Measurements from ENCODE around the gene TSHZ2. TPM values are rescaled to one million over a fixed set of nuclear protein-coding genes. Genes with fewer than 3 reads are reported as not detected.

The TSHZ2 gene
- total and polyA plus RNA-seq, 3 donors from 2014 or later, result 13.0 to 41.9 (median 40.4) TPM

GRCh38 chr20:53405139-53405538 lies 433.0 kb downstream of the TSHZ2 start:
- intact Hi-C loops (cut with DNase I; ENCODE audit: low total_unique reads), result no loop called here
- Histone ChIP-seq H3K4me1 (peaks cover 11% of the 10 kb centered on the region), H3K36me3 (ENCODE audit: low read depth, missing control alignments) (no peaks in the 10 kb centered on the region), H3K4me3 (no peak overlapping the region), H3K9me3 (no peaks in the 10 kb centered on the region), H3K27me3 (no peaks in the 10 kb centered on the region), H3K27ac (no peak overlapping the region)
- no peak for DNase-seq
- 62 to 80% methylated on average over 3 of the region's 3 CpGs for WGBS, 2 donors
- no peak for TF ChIP-seq CTCF (IDR thresholded peaks at IDR 0.05)
- no peak for TF ChIP-seq POLR2A (IDR thresholded peaks at IDR 0.05)

- Histone ChIP-seq H3K4me1 (peaks cover 11% of the 10 kb centered on the region), H3K27ac (no peak overlapping the region), H3K4me3 (no peak overlapping the region), H3K9me3 (no peaks in the 10 kb centered on the region), H3K36me3 (ENCODE audit: low read depth, missing control alignments) (no peaks in the 10 kb centered on the region), H3K27me3 (no peaks in the 10 kb centered on the region)
- intact Hi-C loops (cut with DNase I; ENCODE audit: low total_unique reads), result no loop called here
- DNase-seq, result no peak
- WGBS, 2 donors, result 85 to 92% methylated on average over 3 of the region's 3 CpGs
- TF ChIP-seq CTCF (IDR thresholded peaks at IDR 0.05) (no peak), POLR2A (IDR thresholded peaks at IDR 0.05) (no peak)
Measured at GRCh38 chr20:53406580-53406979, 434.4 kb downstream of the TSHZ2 start.

- Histone ChIP-seq H3K36me3 (ENCODE audit: low read depth, missing control alignments) (no peaks in the 10 kb centered on the region), H3K4me1 (peaks cover 26% of the 10 kb centered on the region), H3K27me3 (no peaks in the 10 kb centered on the region), H3K4me3 (no peak overlapping the region), H3K9me3 (no peaks in the 10 kb centered on the region), H3K27ac (no peak overlapping the region)
- 68 to 77% methylated on average over 11 of the region's 11 CpGs for WGBS, 2 donors
- TF ChIP-seq CTCF (IDR thresholded peaks at IDR 0.05) (no peak), POLR2A (IDR thresholded peaks at IDR 0.05) (no peak)
- intact Hi-C loops (cut with DNase I; ENCODE audit: low total_unique reads), result no loop called here
- no peak for DNase-seq
Measured at GRCh38 chr20:53408691-53409446, 436.7 kb downstream of the TSHZ2 start.

GRCh38 chr20:53409447-53409717 lies 437.2 kb downstream of the TSHZ2 start:
- WGBS, 2 donors, result 70 to 74% methylated on average over 2 of the region's 2 CpGs
- no peak for TF ChIP-seq POLR2A (IDR thresholded peaks at IDR 0.05)
- no peak for TF ChIP-seq CTCF (IDR thresholded peaks at IDR 0.05)
- H3K9me3 ChIP-seq, result no peaks in the 10 kb centered on the region
- H3K4me3 ChIP-seq, result no peak overlapping the region
- intact Hi-C loops (cut with DNase I; ENCODE audit: low total_unique reads), result no loop called here
- DNase-seq, result no peak
- no peaks in the 10 kb centered on the region for H3K36me3 ChIP-seq (ENCODE audit: low read depth, missing control alignments)
- no peaks in the 10 kb centered on the region for H3K27me3 ChIP-seq
- no peak overlapping the region for H3K27ac ChIP-seq
- peaks cover 26% of the 10 kb centered on the region for H3K4me1 ChIP-seq

GRCh38 chr20:53411129-53411528 lies 439.0 kb downstream of the TSHZ2 start:
- 84 to 90% methylated on average over 3 of the region's 3 CpGs for WGBS, 2 donors
- TF ChIP-seq CTCF (IDR thresholded peaks at IDR 0.05), result no peak
- TF ChIP-seq POLR2A (IDR thresholded peaks at IDR 0.05), result no peak
- H3K4me1 ChIP-seq, result peaks cover 26% of the 10 kb centered on the region
- H3K27ac ChIP-seq, result no peak overlapping the region
- H3K9me3 ChIP-seq, result no peaks in the 10 kb centered on the region
- intact Hi-C loops (cut with DNase I; ENCODE audit: low total_unique reads), result no loop called here
- no peak overlapping the region for H3K4me3 ChIP-seq
- no peak for DNase-seq
- no peaks in the 10 kb centered on the region for H3K27me3 ChIP-seq
- no peaks in the 10 kb centered on the region for H3K36me3 ChIP-seq (ENCODE audit: low read depth, missing control alignments)

Data from testis (tissue), 3 donors.